GM20431 (cell line): ENCODE data around the gene MYG1.
"Not testable (repeated sequence)": the region's sequence is repeated elsewhere in the genome, so short reads cannot be mapped to it uniquely, and the experiment has no call there.

Source experiments
- in situ Hi-C: fragments of 300-500 bp; cut with MseI, MboI; formaldehyde crosslinking; loops from one replicate; pipeline ENCODE4 v1.15.0; 2020; ENCODE audit warnings: low sequenced_read_pairs; ENCODE audit not compliant: unreplicated experiment

The MYG1 gene

DNA sequence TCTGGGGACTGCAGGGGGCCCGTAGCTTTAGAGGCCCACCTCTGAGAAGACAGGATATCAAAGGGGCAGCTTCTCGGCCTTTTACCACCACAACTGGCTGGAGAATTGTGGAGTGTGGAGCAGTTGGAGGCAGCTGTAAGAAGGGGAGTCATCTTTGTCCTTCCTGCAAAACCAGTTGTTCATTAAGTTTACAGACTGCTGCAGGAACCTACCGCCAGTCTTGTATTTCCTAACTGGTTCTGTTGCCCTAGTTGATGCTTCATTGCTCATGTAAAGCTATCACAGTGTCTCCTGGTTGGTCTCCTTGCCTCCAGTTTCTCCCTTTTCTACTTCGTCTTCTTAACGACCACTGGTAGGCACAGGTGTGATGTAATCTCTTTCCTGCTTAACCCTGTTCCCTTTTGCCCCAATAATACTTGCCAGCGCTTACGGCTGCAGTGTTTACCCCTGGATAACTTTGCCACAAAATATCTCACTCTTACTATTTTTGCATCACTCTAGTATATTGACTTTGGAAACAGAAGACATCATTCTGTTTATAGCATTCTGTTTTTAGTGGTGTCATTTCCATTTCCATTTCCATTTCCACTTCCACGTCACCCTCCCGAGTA lies 19.5 kb upstream of the MYG1 start:
- in situ Hi-C loops = no loop called here

GRCh38 chr12:53286448-53286847 lies 13.0 kb upstream of the MYG1 start:
- in situ Hi-C loops = loop anchor here (5.0 kb wide), 1 partner anchor 74 kb away; no protein-coding TSS in a partner anchor

GRCh38 chr12:53287741-53288216 lies 11.7 kb upstream of the MYG1 start:
- in situ Hi-C loops = loop anchor here (5.0 kb wide), 1 partner anchor 75 kb away; no protein-coding TSS in a partner anchor

DNA sequence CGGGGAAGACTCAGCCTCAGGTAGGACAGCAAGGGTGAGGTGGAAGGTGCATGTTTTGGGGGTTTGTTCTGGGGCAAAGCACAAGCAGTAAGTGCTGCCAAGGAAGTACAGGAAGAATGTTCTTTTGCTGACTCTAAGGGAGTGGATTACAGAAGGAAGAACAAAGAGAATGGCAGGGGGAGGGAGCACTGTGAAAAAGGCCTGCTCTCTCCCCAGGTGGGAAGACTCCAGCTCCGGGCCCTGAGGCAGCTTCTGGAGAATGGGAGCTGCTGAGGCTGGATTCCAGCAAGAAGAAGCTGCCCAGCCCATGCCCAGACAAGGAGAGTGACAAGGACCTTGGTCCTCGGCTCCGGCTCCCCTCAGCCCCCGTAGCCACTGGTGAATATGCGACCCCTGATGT lies 11.2 kb upstream of the MYG1 start:
- in situ Hi-C loops = loop anchor here (5.0 kb wide), 1 partner anchor 76 kb away; no protein-coding TSS in a partner anchor

DNA sequence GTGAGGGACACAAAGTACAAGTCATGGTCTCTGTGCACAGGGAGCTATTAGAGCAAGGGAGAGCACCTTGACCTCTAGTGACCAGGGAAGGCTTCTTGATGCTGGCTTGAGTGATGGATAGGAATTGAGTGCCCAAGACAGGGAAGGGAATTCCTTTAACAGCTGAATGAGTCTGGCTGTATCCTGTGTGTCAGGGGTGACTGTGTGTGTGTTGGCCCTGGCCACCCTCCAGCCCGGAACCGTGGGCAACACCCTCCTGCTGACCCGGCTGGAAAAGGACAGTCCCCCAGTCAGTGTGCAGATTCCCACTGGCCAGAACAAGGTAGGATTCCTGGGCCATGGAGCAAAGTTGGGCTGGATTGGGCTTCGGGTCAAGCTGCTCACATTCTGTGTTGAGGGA lies 9.6 kb upstream of the MYG1 start:
- in situ Hi-C loops = loop anchor here (5.0 kb wide), 1 partner anchor 78 kb away; no protein-coding TSS in a partner anchor

GRCh38 chr12:53290661-53291060 lies 8.8 kb upstream of the MYG1 start:
- in situ Hi-C loops = no loop called here

DNA sequence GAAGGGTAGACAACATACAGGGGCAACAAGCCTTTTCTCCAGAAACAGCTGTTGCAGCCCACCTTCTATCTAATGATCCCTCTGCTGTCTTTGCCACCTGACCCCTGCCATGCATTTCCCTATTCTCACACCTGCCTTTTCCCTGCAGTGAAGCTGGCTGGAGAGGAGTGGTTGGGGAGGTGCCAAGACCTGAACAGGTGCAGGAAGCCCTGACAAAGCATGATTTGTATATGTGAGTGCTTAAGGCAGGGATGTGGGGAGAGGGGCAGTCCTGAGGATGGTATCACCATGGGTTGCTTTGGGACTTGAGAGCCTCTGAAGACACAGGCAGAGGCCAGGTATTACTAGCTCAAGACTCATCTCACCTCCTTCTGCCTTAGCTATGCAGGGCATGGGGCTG lies 7.1 kb upstream of the MYG1 start:
- in situ Hi-C loops = no loop called here

DNA sequence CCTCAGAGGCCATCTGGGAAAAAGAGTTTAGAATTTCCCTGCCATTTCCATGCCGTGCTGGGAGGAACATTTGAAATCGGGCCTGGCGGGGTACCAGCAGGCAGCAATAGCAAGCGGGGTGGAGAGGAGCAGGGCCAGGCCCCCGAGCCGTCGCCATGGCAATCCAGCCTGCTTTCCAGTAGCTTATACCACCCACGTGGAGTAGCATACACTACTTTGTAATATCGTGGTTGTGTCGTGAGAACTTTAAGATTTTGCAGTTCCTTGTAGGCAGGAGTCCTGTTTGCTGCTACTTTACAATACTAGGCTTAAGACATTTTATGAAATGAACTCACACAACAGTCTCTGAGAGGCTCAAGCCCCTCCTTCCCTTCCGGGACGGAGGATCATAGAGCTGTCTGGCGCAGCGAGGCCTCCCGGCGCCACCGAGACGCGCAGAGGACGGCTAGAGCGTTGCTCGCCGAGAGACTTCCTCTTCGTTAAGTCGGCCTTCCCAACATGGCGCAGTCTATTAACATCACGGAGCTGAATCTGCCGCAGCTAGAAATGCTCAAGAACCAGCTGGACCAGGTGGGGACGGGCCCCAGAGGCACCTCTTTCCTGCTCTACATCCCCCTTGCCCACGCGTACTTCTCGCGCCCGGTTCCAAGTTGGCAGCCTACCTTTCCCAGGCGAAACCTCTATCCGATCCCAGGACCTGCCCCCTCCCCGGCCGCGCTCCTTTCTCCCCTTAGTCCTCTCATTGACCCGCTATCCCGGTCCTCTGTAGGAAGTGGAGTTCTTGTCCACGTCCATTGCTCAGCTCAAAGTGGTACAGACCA lies 4.2 kb upstream of the MYG1 start, which contains the start of gene PFDN5:
TSS of gene PFDN5 (plus strand) at position 473 of the 821 bp plus-strand sequence. CDS start at position 499, 26 bp downstream.
- in situ Hi-C loops = no loop called here

- in situ Hi-C loops = no loop called here
Measured at GRCh38 chr12:53295891-53296219, 3.6 kb upstream of the MYG1 start.

DNA sequence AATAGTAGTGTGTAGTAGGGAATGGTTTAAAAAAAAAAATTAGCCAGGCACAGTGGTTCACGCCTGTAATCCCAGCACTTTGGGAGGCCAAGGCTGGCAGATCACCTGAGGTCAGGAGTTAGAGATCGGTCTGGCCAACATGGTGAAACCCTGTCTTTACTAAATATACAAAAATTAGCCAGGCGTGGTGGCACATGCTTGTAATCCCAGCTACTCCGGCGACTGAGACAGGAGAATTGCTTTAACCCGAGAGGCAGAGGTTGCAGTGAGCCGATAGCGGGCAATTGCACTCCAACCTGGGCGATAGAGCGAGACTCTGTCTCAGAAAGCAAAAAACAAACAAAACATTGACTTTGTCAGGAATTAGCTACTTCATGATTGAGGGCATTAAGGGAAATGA lies 2.4 kb upstream of the MYG1 start:
- in situ Hi-C loops = not testable (repeated sequence)

DNA sequence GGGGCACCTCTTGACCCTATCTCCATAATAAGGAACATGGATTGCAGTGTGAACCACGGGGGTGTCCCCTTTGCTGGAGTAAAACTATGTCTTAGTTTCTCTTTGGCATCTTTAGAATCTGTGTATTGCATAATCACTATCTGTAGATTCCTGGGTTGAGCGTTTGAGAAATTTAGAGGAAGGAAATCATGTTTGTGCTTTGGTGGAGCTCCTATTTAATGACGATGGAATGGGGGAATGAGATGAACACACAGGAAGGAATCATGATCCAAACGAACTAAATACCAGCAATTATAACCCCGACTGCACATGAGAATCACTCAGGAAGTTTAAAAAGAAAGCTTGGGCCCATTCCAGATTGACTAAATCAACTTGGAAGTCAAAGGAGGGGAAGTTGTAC lies 1.3 kb upstream of the MYG1 start:
- in situ Hi-C loops = no loop called here

GRCh38 chr12:53299101-53299453 lies 418 bp upstream of the MYG1 start:
- in situ Hi-C loops = no loop called here

- in situ Hi-C loops = no loop called here
Measured at GRCh38 chr12:53300187-53300586, 692 bp downstream of the MYG1 start.

- in situ Hi-C loops = no loop called here
Measured at GRCh38 chr12:53302903-53303302, 3.4 kb downstream of the MYG1 start.

DNA sequence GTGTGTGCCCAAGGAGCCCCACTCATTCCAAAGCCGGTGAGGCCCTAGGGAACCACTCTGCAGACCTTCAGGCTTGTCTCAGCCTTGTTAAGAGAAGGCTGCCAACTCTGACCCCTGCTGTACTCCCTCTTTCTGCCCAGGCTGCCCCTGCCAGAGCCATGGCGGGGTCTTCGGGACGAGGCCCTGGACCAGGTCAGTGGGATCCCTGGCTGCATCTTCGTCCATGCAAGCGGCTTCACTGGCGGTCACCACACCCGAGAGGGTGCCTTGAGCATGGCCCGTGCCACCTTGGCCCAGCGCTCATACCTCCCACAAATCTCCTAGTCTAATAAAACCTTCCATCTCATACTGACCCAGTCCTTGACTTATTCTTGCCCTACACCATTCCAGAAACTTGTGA lies 7.3 kb downstream of the MYG1 start:
- in situ Hi-C loops = no loop called here

GRCh38 chr12:53308276-53308675 lies 8.8 kb downstream of the MYG1 start:
- in situ Hi-C loops = no loop called here

DNA sequence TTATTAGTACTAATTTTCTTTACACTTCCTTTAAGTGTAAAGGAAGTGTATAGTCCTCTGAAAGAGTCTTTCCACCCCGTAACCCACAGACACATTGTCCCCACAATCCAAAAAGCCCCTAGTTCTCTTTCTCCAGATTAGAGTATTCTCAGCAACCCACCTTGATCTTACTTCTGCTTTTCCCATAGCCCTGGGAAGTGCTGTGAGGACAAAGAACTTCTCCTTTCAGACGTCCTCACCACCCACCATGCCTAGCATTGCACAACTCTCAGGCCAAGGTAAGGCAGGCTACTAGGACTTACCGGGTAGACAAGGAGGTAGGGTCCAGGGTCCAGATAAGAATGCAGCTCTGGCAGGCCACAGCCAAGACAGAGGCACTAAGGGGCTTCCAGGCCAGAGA lies 14.5 kb downstream of the MYG1 start:
- in situ Hi-C loops = no loop called here

DNA sequence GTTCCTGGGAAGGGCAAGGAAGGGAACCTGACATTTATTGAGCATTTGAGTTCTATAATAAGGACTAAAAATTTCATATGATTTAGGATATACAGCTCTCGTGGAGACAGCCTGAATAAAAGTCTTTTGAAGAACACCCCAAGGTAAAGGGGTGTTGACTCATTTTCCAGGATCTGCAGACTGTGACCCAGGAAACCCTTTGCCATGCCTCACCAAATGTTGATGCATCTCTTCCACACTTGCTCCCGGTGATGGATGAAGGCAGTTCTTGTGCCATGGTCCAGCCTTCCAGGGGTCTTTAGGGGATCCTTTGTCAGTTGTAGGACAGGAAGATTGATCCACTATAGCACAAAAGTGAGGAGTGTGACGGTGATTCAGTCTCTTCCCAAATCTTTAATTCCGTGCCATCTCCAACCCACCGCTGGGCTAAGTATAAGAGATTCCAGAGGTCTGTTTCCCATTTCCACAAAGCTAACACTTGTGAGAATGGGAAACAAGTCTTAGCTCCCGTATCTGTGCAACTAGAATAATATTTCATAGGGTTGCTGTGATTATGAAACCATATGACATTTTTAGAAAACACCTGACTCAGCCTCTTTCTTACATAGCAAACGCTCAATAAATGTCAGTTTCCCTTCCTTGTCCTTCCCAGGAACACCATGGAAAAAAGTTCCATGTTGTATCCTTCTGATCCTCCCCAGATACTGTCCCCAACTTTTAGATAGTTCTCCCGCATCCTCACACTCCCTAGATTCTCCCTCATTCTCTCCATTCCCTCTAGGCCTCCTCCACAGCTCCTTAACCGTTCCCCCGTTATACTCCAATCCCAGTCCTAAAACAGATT lies 21.1 kb downstream of the MYG1 start:
- in situ Hi-C loops = no loop called here

DNA sequence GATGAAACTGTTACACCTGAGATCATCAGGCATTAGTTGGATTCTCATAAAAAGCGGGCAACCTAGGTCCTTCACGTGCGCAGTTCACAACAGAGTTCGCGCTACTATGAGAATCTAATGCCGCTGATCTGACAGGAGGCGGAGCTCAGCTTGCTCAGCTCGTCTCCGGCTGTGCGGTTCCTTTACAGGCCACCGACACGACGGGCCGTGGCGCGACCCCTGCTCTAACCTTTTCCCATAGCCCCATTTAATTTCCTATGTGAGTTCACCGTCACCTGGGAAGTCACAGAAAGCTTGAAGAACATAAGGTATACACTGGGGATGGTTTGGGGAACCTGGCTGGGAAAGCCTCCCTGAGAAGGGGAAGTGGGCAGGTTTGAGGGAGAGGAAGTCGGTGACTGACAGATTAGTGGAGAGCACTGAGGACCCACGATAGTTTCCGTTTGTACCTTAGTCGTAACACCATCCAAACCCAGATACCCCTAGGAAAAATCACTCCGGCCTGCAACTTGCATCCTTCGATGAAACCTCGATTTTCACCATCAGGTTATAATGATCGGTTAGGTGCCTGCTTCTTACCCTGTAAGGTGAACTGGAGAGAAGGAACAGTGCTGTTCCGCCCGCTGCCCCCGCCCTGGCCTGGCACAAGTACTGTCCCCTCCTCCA lies 24.8 kb downstream of the MYG1 start:
- in situ Hi-C loops = no loop called here
